ENCODE measurements around the gene LAMB4.

Gene LAMB4

GRCh38 chr7:108020585-108020984, 109.6 kb downstream of the LAMB4 start:
- no peak overlapping the region for H3K4me3 Mint-ChIP-seq
- no peaks in the 10 kb centered on the region for H3K36me3 Mint-ChIP-seq (ENCODE audit: low read depth)
- no peaks in the 10 kb centered on the region for H3K9me3 Mint-ChIP-seq
- H3K27me3 Mint-ChIP-seq, result peaks cover 19% of the 10 kb centered on the region
- peaks cover 5% of the 10 kb centered on the region for H3K4me1 Mint-ChIP-seq (ENCODE audit: low read depth)
- no peak overlapping the region for H3K27ac Mint-ChIP-seq
- no peak for DNase-seq

- no peak overlapping the region for H3K27ac Mint-ChIP-seq
- peaks cover 15% of the 10 kb centered on the region for H3K27me3 Mint-ChIP-seq
- no peak for DNase-seq
- peaks cover 5% of the 10 kb centered on the region for H3K4me1 Mint-ChIP-seq (ENCODE audit: low read depth)
- H3K4me3 Mint-ChIP-seq, result no peak overlapping the region
- H3K9me3 Mint-ChIP-seq, result no peaks in the 10 kb centered on the region
- H3K36me3 Mint-ChIP-seq (ENCODE audit: low read depth), result no peaks in the 10 kb centered on the region
Observed at GRCh38 chr7:108018668-108019067, 111.5 kb downstream of the LAMB4 start.

GRCh38 chr7:108017776-108018151, 112.4 kb downstream of the LAMB4 start:
- DNase-seq, result no peak
- Mint-ChIP-seq H3K9me3 (no peaks in the 10 kb centered on the region), H3K27ac (no peak overlapping the region), H3K4me3 (no peak overlapping the region), H3K36me3 (ENCODE audit: low read depth) (no peaks in the 10 kb centered on the region), H3K27me3 (peaks cover 19% of the 10 kb centered on the region), H3K4me1 (ENCODE audit: low read depth) (peaks cover 5% of the 10 kb centered on the region)

- DNase-seq, result no peak
- Mint-ChIP-seq H3K9me3 (no peaks in the 10 kb centered on the region), H3K36me3 (ENCODE audit: low read depth) (no peaks in the 10 kb centered on the region)
Observed at GRCh38 chr7:108016841-108017775, 113.1 kb downstream of the LAMB4 start.

GRCh38 chr7:108015740-108016139, 114.4 kb downstream of the LAMB4 start:
- H3K27me3 Mint-ChIP-seq, result peaks cover 23% of the 10 kb centered on the region
- H3K4me1 Mint-ChIP-seq (ENCODE audit: low read depth), result peaks cover 5% of the 10 kb centered on the region
- H3K9me3 Mint-ChIP-seq, result no peaks in the 10 kb centered on the region
- no peaks in the 10 kb centered on the region for H3K36me3 Mint-ChIP-seq (ENCODE audit: low read depth)
- DNase-seq, result no peak
- no peak overlapping the region for H3K4me3 Mint-ChIP-seq
- no peak overlapping the region for H3K27ac Mint-ChIP-seq

More at GRCh38 chr7:108016841-108017775, 113.1 kb downstream of the LAMB4 start:
- H3K4me1 Mint-ChIP-seq (ENCODE audit: low read depth), result peaks cover 5% of the 10 kb centered on the region
- H3K27ac Mint-ChIP-seq, result no peak overlapping the region
- H3K27me3 Mint-ChIP-seq, result peaks cover 22% of the 10 kb centered on the region
- H3K4me3 Mint-ChIP-seq, result no peak overlapping the region

GRCh38 chr7:108014747-108015682, 115.1 kb downstream of the LAMB4 start:
- H3K4me1 Mint-ChIP-seq (ENCODE audit: low read depth), result peaks cover 5% of the 10 kb centered on the region
- H3K36me3 Mint-ChIP-seq (ENCODE audit: low read depth), result no peaks in the 10 kb centered on the region
- no peak for DNase-seq

GRCh38 chr7:108014215-108014614, 115.9 kb downstream of the LAMB4 start:
- Mint-ChIP-seq H3K4me1 (ENCODE audit: low read depth) (peaks cover 5% of the 10 kb centered on the region), H3K9me3 (no peaks in the 10 kb centered on the region), H3K36me3 (ENCODE audit: low read depth) (no peaks in the 10 kb centered on the region), H3K4me3 (no peak overlapping the region), H3K27me3 (peaks cover 17% of the 10 kb centered on the region), H3K27ac (no peak overlapping the region)
- DNase-seq, result no peak

More at GRCh38 chr7:108014747-108015682, 115.1 kb downstream of the LAMB4 start:
- H3K4me3 Mint-ChIP-seq, result no peak overlapping the region
- H3K27me3 Mint-ChIP-seq, result peaks cover 24% of the 10 kb centered on the region
- H3K27ac Mint-ChIP-seq, result no peak overlapping the region
- no peaks in the 10 kb centered on the region for H3K9me3 Mint-ChIP-seq

GRCh38 chr7:108012499-108013430, 117.4 kb downstream of the LAMB4 start:
- Mint-ChIP-seq H3K4me1 (ENCODE audit: low read depth) (peaks cover 5% of the 10 kb centered on the region), H3K27ac (no peak overlapping the region), H3K4me3 (no peak overlapping the region), H3K36me3 (ENCODE audit: low read depth) (no peaks in the 10 kb centered on the region), H3K9me3 (no peaks in the 10 kb centered on the region), H3K27me3 (peaks cover 20% of the 10 kb centered on the region)
- DNase-seq, result no peak

- no peaks in the 10 kb centered on the region for H3K9me3 Mint-ChIP-seq
- H3K4me3 Mint-ChIP-seq, result no peak overlapping the region
- H3K27me3 Mint-ChIP-seq, result peaks cover 37% of the 10 kb centered on the region
- H3K4me1 Mint-ChIP-seq (ENCODE audit: low read depth), result no peaks in the 10 kb centered on the region
- H3K36me3 Mint-ChIP-seq (ENCODE audit: low read depth), result no peaks in the 10 kb centered on the region
- DNase-seq, result no peak
- no peak overlapping the region for H3K27ac Mint-ChIP-seq
Observed at GRCh38 chr7:108010377-108010776, 119.8 kb downstream of the LAMB4 start.

- H3K4me1 Mint-ChIP-seq (ENCODE audit: low read depth), result no peaks in the 10 kb centered on the region
- H3K36me3 Mint-ChIP-seq (ENCODE audit: low read depth), result no peaks in the 10 kb centered on the region
- peaks cover 42% of the 10 kb centered on the region for H3K27me3 Mint-ChIP-seq
- no peak for DNase-seq
- H3K9me3 Mint-ChIP-seq, result no peaks in the 10 kb centered on the region
- H3K4me3 Mint-ChIP-seq, result no peak overlapping the region
- H3K27ac Mint-ChIP-seq, result no peak overlapping the region
Observed at GRCh38 chr7:108009873-108010272, 120.3 kb downstream of the LAMB4 start.

- Mint-ChIP-seq H3K4me3 (no peak overlapping the region), H3K9me3 (no peaks in the 10 kb centered on the region), H3K27me3 (peaks cover 52% of the 10 kb centered on the region), H3K4me1 (ENCODE audit: low read depth) (peaks cover 5% of the 10 kb centered on the region), H3K36me3 (ENCODE audit: low read depth) (no peaks in the 10 kb centered on the region), H3K27ac (no peak overlapping the region)
- no peak for DNase-seq
Observed at GRCh38 chr7:108008827-108009226, 121.3 kb downstream of the LAMB4 start.

- no peaks in the 10 kb centered on the region for H3K9me3 Mint-ChIP-seq
- no peak overlapping the region for H3K27ac Mint-ChIP-seq
- H3K4me1 Mint-ChIP-seq (ENCODE audit: low read depth), result peaks cover 9% of the 10 kb centered on the region
- no peak overlapping the region for H3K4me3 Mint-ChIP-seq
- H3K27me3 Mint-ChIP-seq, result peaks cover 57% of the 10 kb centered on the region
- no peak for DNase-seq
- H3K36me3 Mint-ChIP-seq (ENCODE audit: low read depth), result no peaks in the 10 kb centered on the region
Observed at GRCh38 chr7:108008240-108008639, 121.9 kb downstream of the LAMB4 start.

- Mint-ChIP-seq H3K4me3 (no peak overlapping the region), H3K4me1 (ENCODE audit: low read depth) (peaks cover 11% of the 10 kb centered on the region), H3K27ac (no peak overlapping the region), H3K9me3 (no peaks in the 10 kb centered on the region), H3K27me3 (peaks cover 56% of the 10 kb centered on the region), H3K36me3 (ENCODE audit: low read depth) (no peaks in the 10 kb centered on the region)
- DNase-seq, result no peak
Observed at GRCh38 chr7:108007762-108008161, 122.4 kb downstream of the LAMB4 start.

GRCh38 chr7:108007261-108007660, 122.9 kb downstream of the LAMB4 start:
- peaks cover 55% of the 10 kb centered on the region for H3K27me3 Mint-ChIP-seq
- DNase-seq, result no peak
- no peaks in the 10 kb centered on the region for H3K36me3 Mint-ChIP-seq (ENCODE audit: low read depth)
- no peak overlapping the region for H3K4me3 Mint-ChIP-seq
- no peak overlapping the region for H3K27ac Mint-ChIP-seq
- peaks cover 13% of the 10 kb centered on the region for H3K4me1 Mint-ChIP-seq (ENCODE audit: low read depth)
- H3K9me3 Mint-ChIP-seq, result no peaks in the 10 kb centered on the region

All from activated T-cell treated with anti-CD3 and anti-CD28 coated beads, Interleukin-2, amount 50 U/mL, for 24 hours (primary cell).